ENCODE measurements around the gene ABCC1. TPM values are rescaled to one million over a fixed set of nuclear protein-coding genes. Genes with fewer than 3 reads are reported as not detected.

Gene ABCC1
- total RNA-seq, 1 experiment from 2014 or later = 139 TPM

- CTCF ChIA-PET = no interaction called here
- H3K9me3 ChIP-seq (ENCODE audit: insufficient read depth, low read depth) = no peaks in the 10 kb centered on the region
- peaks cover 71% of the 10 kb centered on the region for H3F3A ChIP-seq (ENCODE audit: insufficient read depth, low read depth)
- no peak overlapping the region for H3K4me3 ChIP-seq
- no peaks in the 10 kb centered on the region for H3K9me2 ChIP-seq (ENCODE audit: insufficient read depth)
- DNase-seq = no peak
- H2AFZ ChIP-seq = no peak overlapping the region
- no peak for TF ChIP-seq EZH2 (IDR thresholded peaks at IDR 0.05; ENCODE audit: low read depth)
- TF ChIP-seq, protein P1, sequence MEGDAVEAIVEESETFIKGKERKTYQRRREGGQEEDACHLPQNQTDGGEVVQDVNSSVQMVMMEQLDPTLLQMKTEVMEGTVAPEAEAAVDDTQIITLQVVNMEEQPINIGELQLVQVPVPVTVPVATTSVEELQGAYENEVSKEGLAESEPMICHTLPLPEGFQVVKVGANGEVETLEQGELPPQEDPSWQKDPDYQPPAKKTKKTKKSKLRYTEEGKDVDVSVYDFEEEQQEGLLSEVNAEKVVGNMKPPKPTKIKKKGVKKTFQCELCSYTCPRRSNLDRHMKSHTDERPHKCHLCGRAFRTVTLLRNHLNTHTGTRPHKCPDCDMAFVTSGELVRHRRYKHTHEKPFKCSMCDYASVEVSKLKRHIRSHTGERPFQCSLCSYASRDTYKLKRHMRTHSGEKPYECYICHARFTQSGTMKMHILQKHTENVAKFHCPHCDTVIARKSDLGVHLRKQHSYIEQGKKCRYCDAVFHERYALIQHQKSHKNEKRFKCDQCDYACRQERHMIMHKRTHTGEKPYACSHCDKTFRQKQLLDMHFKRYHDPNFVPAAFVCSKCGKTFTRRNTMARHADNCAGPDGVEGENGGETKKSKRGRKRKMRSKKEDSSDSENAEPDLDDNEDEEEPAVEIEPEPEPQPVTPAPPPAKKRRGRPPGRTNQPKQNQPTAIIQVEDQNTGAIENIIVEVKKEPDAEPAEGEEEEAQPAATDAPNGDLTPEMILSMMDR (conservative IDR thresholded peaks at IDR 0.05) = no peak
- peaks cover 39% of the 10 kb centered on the region for H3K36me3 ChIP-seq (ENCODE audit: low read depth)
- POLR2A ChIA-PET (ENCODE audit: unreplicated experiment) = no interaction called here
- peaks cover 91% of the 10 kb centered on the region for H3K4me1 ChIP-seq (replicated peaks; ENCODE audit: insufficient read depth)
- H4K20me1 ChIP-seq (ENCODE audit: insufficient read depth) = no peaks in the 10 kb centered on the region
- peak overlapping the region; percentile 42; the same call in 1 of the 2 replicates for H3K4me2 ChIP-seq
- H3K79me2 ChIP-seq (ENCODE audit: low read depth) = peaks cover 88% of the 10 kb centered on the region
- H3K27me3 ChIP-seq (ENCODE audit: insufficient read depth, low read depth) = no peaks in the 10 kb centered on the region
- BruUV-seq (replicated peaks) = no TSS peak
- intact Hi-C loops (cut with micrococcal nuclease; ENCODE audit: unreplicated experiment) = loop anchor here (5.0 kb wide), 1 partner anchor 74 kb away; the partner anchor contains the start of gene ABCC1
- peak overlapping the region; percentile 68 for H3K27ac ChIP-seq
Observed at GRCh38 chr16:16021020-16021419, 71.6 kb downstream of the ABCC1 start.

- CTCF ChIA-PET = interaction anchor here (0.6 to 1.1 kb wide), 3 partner anchors 23 to 53 kb away, joined by 4 read pairs; no protein-coding TSS in a partner anchor
Observed at GRCh38 chr16:16021646-16021987, 72.2 kb downstream of the ABCC1 start.

DNA sequence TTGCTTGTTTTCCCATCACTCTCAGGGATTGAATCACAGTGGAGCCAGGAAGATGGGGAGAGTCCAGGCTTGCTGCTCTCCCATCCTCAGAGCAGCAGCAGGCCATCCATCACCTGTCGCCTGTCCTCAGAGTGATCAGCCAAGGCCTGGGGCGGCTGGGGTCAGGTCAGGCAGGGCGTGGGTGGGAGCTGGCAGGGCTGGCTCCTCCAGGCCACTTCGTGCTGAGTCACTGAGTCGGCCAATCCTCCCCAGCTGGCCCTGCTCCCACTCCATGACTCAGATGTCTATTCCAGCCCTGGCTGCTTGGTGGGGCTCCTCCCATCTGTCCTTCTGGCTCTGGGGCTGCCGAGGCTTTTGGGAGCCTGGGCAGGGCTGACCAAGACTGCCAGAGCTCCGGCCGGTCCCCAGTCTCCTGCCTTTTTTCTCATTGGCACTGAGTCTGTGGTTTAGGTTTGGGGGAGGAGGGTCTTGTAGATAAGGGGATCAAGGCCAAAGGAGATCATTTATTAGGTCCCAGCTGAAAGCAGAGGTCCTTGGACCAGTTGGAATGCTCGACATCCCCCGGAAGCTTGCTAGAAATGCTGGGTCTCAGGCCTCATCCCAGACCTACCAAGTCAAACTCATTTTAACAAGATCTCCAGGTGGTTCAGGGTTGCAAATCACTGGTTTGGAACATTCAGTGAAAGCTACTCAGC is 72.7 kb downstream of the ABCC1 start:
- BruUV-seq (replicated peaks) = no TSS peak
- intact Hi-C loops (cut with micrococcal nuclease; ENCODE audit: unreplicated experiment) = loop anchor here (1.0 to 5.0 kb wide), 5 partner anchors 23 to 123 kb away; partner anchors contain the start of gene ABCC1
- Histone ChIP-seq H4K20me1 (ENCODE audit: insufficient read depth) (no peaks in the 10 kb centered on the region), H3K9me2 (ENCODE audit: insufficient read depth) (no peaks in the 10 kb centered on the region), H3K36me3 (ENCODE audit: low read depth) (peaks cover 29% of the 10 kb centered on the region), H3K27me3 (ENCODE audit: insufficient read depth, low read depth) (no peaks in the 10 kb centered on the region), H3K9me3 (ENCODE audit: insufficient read depth, low read depth) (no peaks in the 10 kb centered on the region), H3K27ac (peak overlapping the region; percentile 73), H3K4me3 (peak overlapping the region; percentile 37; the same call in 1 of the 2 replicates), H3K4me1 (replicated peaks; ENCODE audit: insufficient read depth) (peaks cover 94% of the 10 kb centered on the region), H2AFZ (no peak overlapping the region), H3F3A (ENCODE audit: insufficient read depth, low read depth) (peaks cover 70% of the 10 kb centered on the region), H3K79me2 (ENCODE audit: low read depth) (peaks cover 87% of the 10 kb centered on the region), H3K4me2 (peak overlapping the region; percentile 75)
- POLR2A ChIA-PET (ENCODE audit: unreplicated experiment) = interaction anchor here (0.5 to 1.2 kb wide), 5 partner anchors 23 to 360 kb away, joined by 3 to 11 read pairs (median 5); no protein-coding TSS in a partner anchor
- TF ChIP-seq EZH2 (IDR thresholded peaks at IDR 0.05; ENCODE audit: low read depth) = no peak
- TF ChIP-seq, protein P1 (conservative IDR thresholded peaks at IDR 0.05) = no peak
- DNase-seq = peak; percentile 96 to 99
- CTCF ChIA-PET = interaction anchor here (0.5 to 1.1 kb wide), 5 partner anchors 12 to 201 kb away, joined by 4 to 5 read pairs (median 4); no protein-coding TSS in a partner anchor

More at GRCh38 chr16:16021646-16021987, 72.2 kb downstream of the ABCC1 start:
- Histone ChIP-seq H3K9me2 (ENCODE audit: insufficient read depth) (no peaks in the 10 kb centered on the region), H3K9me3 (ENCODE audit: insufficient read depth, low read depth) (no peaks in the 10 kb centered on the region), H3K4me1 (replicated peaks; ENCODE audit: insufficient read depth) (peaks cover 92% of the 10 kb centered on the region), H2AFZ (no peak overlapping the region), H3K4me3 (no peak overlapping the region), H3K79me2 (ENCODE audit: low read depth) (peaks cover 88% of the 10 kb centered on the region), H3F3A (ENCODE audit: insufficient read depth, low read depth) (peaks cover 70% of the 10 kb centered on the region), H4K20me1 (ENCODE audit: insufficient read depth) (no peaks in the 10 kb centered on the region), H3K4me2 (peak overlapping the region; percentile 42), H3K27me3 (ENCODE audit: insufficient read depth, low read depth) (no peaks in the 10 kb centered on the region), H3K27ac (peak overlapping the region; percentile 68), H3K36me3 (ENCODE audit: low read depth) (peaks cover 35% of the 10 kb centered on the region)
- TF ChIP-seq, protein P1 (conservative IDR thresholded peaks at IDR 0.05) = no peak
- no peak for TF ChIP-seq EZH2 (IDR thresholded peaks at IDR 0.05; ENCODE audit: low read depth)
- POLR2A ChIA-PET (ENCODE audit: unreplicated experiment) = interaction anchor here (0.7 to 1.2 kb wide), 3 partner anchors 23 to 128 kb away, joined by 3 to 11 read pairs (median 5); no protein-coding TSS in a partner anchor
- BruUV-seq (replicated peaks) = TSS peak; percentile 90
- intact Hi-C loops (cut with micrococcal nuclease; ENCODE audit: unreplicated experiment) = loop anchor here (5.0 kb wide), 1 partner anchor 74 kb away; the partner anchor contains the start of gene ABCC1
- no peak for DNase-seq
